Stomach (tissue), 9 donors: ENCODE measurements around the gene FAM83F. TPM values are rescaled to one million over a fixed set of nuclear protein-coding genes. Genes with fewer than 3 reads are reported as not detected.

ENCODE experiments used
- DNase-seq, 2 donors: peaks; one replicate each; pipeline versions ENCODE4 v3.0.0 to v3.0.0-alpha.2; 2013 to 2019
- H3K27ac ChIP-seq, 5 donors: fragments of 200-600 bp in 4 of 5; sonication (generic) in 4 of 5; one replicate each; pipeline ENCODE4 v1.5.1; 2013 to 2019; ENCODE audit warnings: mild to moderate bottlenecking in 1 of 5, moderate library complexity in 1 of 5
- H3K27me3 ChIP-seq, 3 donors: fragments of 200-600 bp; sonication (generic); one replicate each; pipeline ENCODE4 v1.5.1; 2017 to 2019; ENCODE audit warnings: mixed run types in 1 of 3
- H3K36me3 ChIP-seq, 4 donors: fragments of 200-600 bp; sonication (generic); 1 replicate in 3 of 4; 2 replicates in 1 of 4; pipeline ENCODE4 v1.5.1; 2016 to 2019
- H3K4me1 ChIP-seq, 4 donors: fragments of 200-600 bp; sonication (generic); one replicate each; pipeline ENCODE4 v1.5.1; 2016 to 2019
- H3K4me3 ChIP-seq, 4 donors: fragments of 200-600 bp; sonication (generic) in 3 of 4; one replicate each; pipeline ENCODE4 v1.5.1; 2016 to 2019; ENCODE audit warnings: mild to moderate bottlenecking in 1 of 4
- H3K9me3 ChIP-seq, 4 donors: fragments of 200-600 bp; sonication (generic); one replicate each; pipeline ENCODE4 v1.5.1; 2016 to 2019
- EP300 ChIP-seq: sonication (generic); formaldehyde crosslinking; IDR thresholded peaks from one replicate; pipeline ENCODE4 v1.6.1; 2017; ENCODE audit warnings: antibody characterized with exemption
- POLR2A ChIP-seq, 4 donors: fragments of 450-650 bp; IDR thresholded peaks; one replicate each; pipeline ENCODE4 v1.6.1; 2016; ENCODE audit warnings: antibody characterized with exemption in 4 of 4, control low read depth in 2 of 4, mild to moderate bottlenecking in 1 of 4, moderate library complexity in 1 of 4
- POLR2AphosphoS5 ChIP-seq, 3 donors: sonication (generic); formaldehyde crosslinking; IDR thresholded peaks; one replicate each; pipeline ENCODE4 v1.6.1; 2016; ENCODE audit warnings: antibody characterized with exemption in 3 of 3
- WGBS, 5 donors: extraction: QIAGEN DNeasy Blood & Tissue Kit in 3 of 5; methylation state at CpG; one replicate each; pipeline versions ENCODE4 v1.1.5 to v1.1.7; 2013 to 2018; 5-methylcytosine and 5-hydroxymethylcytosine counted together
- intact Hi-C: fragments of 100-400 bp; cut with DNase I; formaldehyde crosslinking; loops from one replicate; pipeline ENCODE4 v1.15.1; 2023; ENCODE audit warnings: low total_unique reads
- polyA plus RNA-seq, 3 donors: library from polyadenylated mRNA; stranded (reverse); fragments of 200-250 nt; gene quantifications; one replicate each; pipeline ENCODE4 v1.2.3, GENCODE V29; 2013
- total RNA-seq, 5 donors: library from RNA; depleted of rRNA; stranded (reverse); fragments of >200 nt; gene quantifications; one replicate each; pipeline versions ENCODE4 v1.1.0 to v1.2.3, GENCODE V29; 2014 to 2016
- TF ChIP-seq, protein P1 (sequence below), 7 experiments: fragments of 450-650 bp in 4 of 7; fragments of 200-600 bp in 3 of 7; sonication (generic) in 3 of 7; IDR thresholded peaks; one replicate each; pipeline ENCODE4 v1.5.1; 2016 to 2019; ENCODE audit warnings: antibody characterized with exemption in 7 of 7, control low read depth in 2 of 7, mild to moderate bottlenecking in 1 of 7
- donor health status: healthy with polysubstance abuse.
- donor health status: Bipolar disorder and iron deficiency.
- donor health status: healthy.

The FAM83F gene
- total and polyA plus RNA-seq, 8 donors = under 0.01 to 17.4 (median 7.6) TPM

DNA sequence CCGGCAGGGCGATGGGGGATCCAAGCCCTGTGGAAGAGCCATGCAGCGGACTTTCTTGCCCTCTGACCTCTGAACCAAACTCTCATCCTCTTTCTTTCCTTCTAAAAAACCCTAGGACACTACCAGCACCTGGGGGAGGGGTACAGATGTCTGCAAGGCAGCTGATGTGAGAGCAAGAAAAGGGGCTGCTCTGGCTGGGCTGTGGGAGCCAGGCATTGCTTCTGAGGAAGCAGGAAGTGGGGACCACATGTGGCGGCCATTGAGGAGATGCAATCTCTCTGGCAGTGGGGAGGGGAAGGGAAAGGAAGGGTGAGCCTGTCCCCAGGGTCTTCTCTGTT lies 36.0 kb downstream of the FAM83F start:
- H3K27me3 ChIP-seq = no peaks in the 10 kb centered on the region
- WGBS, 5 donors = 81 to 89% (median 84%) methylated on average over 4 of the region's 4 CpGs
- DNase-seq = no peak
- H3K27ac ChIP-seq = no peak overlapping the region
- no peak overlapping the region for H3K4me3 ChIP-seq
- TF ChIP-seq POLR2AphosphoS5 (IDR thresholded peaks at IDR 0.05) = no peak
- TF ChIP-seq POLR2A (IDR thresholded peaks at IDR 0.05) = no peak
- TF ChIP-seq, protein P1, sequence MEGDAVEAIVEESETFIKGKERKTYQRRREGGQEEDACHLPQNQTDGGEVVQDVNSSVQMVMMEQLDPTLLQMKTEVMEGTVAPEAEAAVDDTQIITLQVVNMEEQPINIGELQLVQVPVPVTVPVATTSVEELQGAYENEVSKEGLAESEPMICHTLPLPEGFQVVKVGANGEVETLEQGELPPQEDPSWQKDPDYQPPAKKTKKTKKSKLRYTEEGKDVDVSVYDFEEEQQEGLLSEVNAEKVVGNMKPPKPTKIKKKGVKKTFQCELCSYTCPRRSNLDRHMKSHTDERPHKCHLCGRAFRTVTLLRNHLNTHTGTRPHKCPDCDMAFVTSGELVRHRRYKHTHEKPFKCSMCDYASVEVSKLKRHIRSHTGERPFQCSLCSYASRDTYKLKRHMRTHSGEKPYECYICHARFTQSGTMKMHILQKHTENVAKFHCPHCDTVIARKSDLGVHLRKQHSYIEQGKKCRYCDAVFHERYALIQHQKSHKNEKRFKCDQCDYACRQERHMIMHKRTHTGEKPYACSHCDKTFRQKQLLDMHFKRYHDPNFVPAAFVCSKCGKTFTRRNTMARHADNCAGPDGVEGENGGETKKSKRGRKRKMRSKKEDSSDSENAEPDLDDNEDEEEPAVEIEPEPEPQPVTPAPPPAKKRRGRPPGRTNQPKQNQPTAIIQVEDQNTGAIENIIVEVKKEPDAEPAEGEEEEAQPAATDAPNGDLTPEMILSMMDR (IDR thresholded peaks at IDR 0.05) = no peak
- TF ChIP-seq EP300 = no peak
- intact Hi-C loops = no loop called here
- H3K9me3 ChIP-seq = no peaks in the 10 kb centered on the region
- no peaks in the 10 kb centered on the region for H3K4me1 ChIP-seq
- H3K36me3 ChIP-seq = peaks cover 0 to 32% (median 8%) of the 10 kb centered on the region in 4 donors

DNA sequence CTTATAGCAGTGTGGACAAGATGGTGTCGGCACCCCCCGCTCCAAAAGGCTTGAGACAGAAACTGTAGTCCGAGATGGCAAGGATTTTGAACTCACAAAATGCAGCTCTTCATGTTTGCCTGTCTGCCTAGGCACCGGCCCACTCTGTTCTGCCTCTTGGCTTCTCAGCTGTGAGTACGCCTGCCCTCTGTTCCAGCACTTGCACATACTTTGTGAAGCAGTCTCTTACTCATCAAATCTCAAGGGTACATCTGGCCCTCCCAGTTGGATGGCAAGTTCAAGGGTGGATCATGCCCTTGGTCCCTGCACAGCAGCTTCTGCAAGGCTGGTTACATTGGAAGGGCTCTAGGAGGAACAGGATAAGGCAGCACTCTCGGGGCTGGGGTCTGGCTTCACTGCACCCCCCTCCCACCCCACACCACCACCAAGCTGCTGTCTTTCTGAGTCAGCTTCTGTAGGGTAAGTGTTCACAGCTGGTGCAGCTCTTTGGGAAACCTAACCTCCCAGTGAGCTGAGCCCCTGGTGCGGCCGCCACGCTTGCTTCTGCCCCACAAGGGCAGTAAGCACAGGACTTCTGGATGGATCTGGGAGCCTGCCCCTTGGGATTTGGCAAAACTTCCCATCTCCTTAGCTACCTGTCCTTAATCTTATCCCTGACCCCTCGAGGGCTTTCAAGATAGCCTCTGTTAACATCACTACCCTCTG lies 37.2 kb downstream of the FAM83F start:
- intact Hi-C loops = no loop called here
- Histone ChIP-seq H3K27ac (no peak overlapping the region), H3K9me3 (no peaks in the 10 kb centered on the region), H3K27me3 (no peaks in the 10 kb centered on the region), H3K36me3 (peaks cover 0 to 27% (median 6%) of the 10 kb centered on the region in 4 donors), H3K4me3 (no peak overlapping the region), H3K4me1 (peaks cover 0 to 7% (median 0%) of the 10 kb centered on the region in 4 donors)
- DNase-seq = no peak
- 89 to 94% (median 90%) methylated on average over 10 of the region's 10 CpGs for WGBS, 5 donors
- TF ChIP-seq, protein P1 (IDR thresholded peaks at IDR 0.05) = no peak
- TF ChIP-seq EP300 (no peak), POLR2AphosphoS5 (IDR thresholded peaks at IDR 0.05) (no peak), POLR2A (IDR thresholded peaks at IDR 0.05) (no peak)

DNA sequence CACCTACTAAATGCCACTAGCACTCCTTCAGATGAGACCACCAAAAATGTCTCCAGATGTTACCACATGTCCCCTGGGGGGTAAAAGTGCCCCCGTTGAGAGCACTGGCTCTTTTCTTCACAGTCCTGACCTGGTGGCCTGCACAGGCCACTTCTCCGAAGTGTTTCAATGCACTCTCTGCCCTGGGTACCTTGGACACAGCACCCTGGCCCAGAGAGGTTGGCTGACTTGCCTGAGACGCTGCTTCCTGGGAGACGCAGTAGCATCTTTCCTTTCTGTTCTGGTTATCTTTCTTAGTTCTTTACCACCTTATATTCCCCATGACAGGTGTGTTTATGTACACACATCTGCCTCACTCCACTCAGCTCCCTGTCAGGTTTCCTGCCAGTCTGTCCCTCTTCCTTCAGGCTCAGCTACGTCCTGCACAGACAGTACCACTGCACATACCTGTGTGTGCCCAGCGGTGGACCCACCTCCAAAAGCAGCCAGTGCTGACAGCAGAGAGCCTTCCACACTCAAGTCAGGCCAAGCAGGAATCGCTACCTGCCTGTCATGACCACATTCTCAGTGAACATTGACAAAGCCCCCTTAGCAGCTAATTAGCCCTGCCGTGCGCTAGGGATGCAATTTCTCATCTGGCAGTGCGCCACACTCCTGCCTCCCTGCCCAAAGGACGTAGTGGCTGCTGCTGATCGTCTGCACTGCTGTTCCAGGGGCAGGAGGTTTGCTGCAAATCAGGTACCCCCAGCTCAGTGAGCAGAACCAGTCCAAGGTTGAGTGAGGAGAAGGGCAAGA lies 39.0 kb downstream of the FAM83F start:
- H3K27me3 ChIP-seq = peaks cover 0 to 7% (median 0%) of the 10 kb centered on the region in 3 donors
- TF ChIP-seq POLR2A (IDR thresholded peaks at IDR 0.05) = no peak
- TF ChIP-seq POLR2AphosphoS5 (IDR thresholded peaks at IDR 0.05) = no peak
- TF ChIP-seq EP300 = no peak
- TF ChIP-seq, protein P1 (IDR thresholded peaks at IDR 0.05) = no peak
- no peak for DNase-seq
- WGBS, 5 donors = 75 to 80% (median 77%) methylated on average over 8 to 12 of the region's 12 CpGs
- no peak overlapping the region for H3K27ac ChIP-seq
- intact Hi-C loops = no loop called here
- no peaks in the 10 kb centered on the region for H3K9me3 ChIP-seq
- H3K36me3 ChIP-seq = peaks cover 0 to 11% (median 5%) of the 10 kb centered on the region in 4 donors
- no peak overlapping the region for H3K4me3 ChIP-seq
- peaks cover 0 to 7% (median 0%) of the 10 kb centered on the region in 4 donors for H3K4me1 ChIP-seq

DNA sequence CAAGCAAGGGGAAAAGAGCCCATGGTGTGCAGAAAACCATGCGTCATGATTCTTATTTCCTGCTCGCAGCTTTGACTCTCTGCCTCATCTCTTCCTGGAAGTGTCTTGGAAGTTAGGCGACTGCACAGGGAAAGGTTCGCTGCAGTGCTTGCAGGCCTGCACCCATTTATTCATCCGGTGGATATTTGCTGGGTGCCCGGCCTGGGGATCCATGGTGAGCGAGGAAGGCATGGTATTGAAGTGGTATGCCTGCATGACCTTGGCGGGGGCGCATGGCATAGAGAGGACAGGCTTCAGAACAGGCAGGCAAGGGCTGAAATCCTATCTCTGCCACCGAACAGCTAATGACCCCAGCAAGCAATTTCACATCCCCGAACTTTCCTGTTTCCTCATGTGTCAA lies 40.6 kb downstream of the FAM83F start:
- H3K27ac ChIP-seq = no peak overlapping the region
- WGBS, 5 donors = 89 to 94% (median 91%) methylated on average over 11 of the region's 11 CpGs
- no peak overlapping the region for H3K4me3 ChIP-seq
- peaks cover 0 to 11% (median 0%) of the 10 kb centered on the region in 3 donors for H3K27me3 ChIP-seq
- H3K9me3 ChIP-seq = no peaks in the 10 kb centered on the region
- H3K4me1 ChIP-seq = peaks cover 0 to 7% (median 3%) of the 10 kb centered on the region in 4 donors
- no peaks in the 10 kb centered on the region for H3K36me3 ChIP-seq
- DNase-seq = no peak
- no peak for TF ChIP-seq POLR2AphosphoS5 (IDR thresholded peaks at IDR 0.05)
- TF ChIP-seq, protein P1 (IDR thresholded peaks at IDR 0.05) = no peak
- TF ChIP-seq POLR2A (IDR thresholded peaks at IDR 0.05) = no peak
- no peak for TF ChIP-seq EP300
- intact Hi-C loops = no loop called here
